HEK293 (cell line): ENCODE results near the gene BAIAP3.
A peak's percentile ranks its signal among the peaks of the same experiment; 100 is the strongest.

Experiments used
- CTCF ChIA-PET: fragments of 350-600 bp; formaldehyde crosslinking; extraction: SDS; loops from one replicate; lab custom pipeline; 2021; ENCODE audit warnings: antibody characterized with exemption; lab: Yijun Ruan, JAX
- POLR2A ChIA-PET: fragments of 300-600 bp; formaldehyde crosslinking; extraction: SDS; loops from one replicate; lab custom pipeline; 2020; ENCODE audit warnings: antibody characterized with exemption, inconsistent platforms; lab: Yijun Ruan, JAX
- H3K27ac ChIP-seq: fragments of 200-500 bp; sonication (Bioruptor generic); 2 replicates; pipeline ENCODE4 v1.5.1; 2014; ENCODE audit warnings: low read depth, low read length, control low read depth, inconsistent platforms; ENCODE audit errors: extremely low read depth
- H3K36me3 ChIP-seq, 2 experiments: fragments of 200-500 bp in 1 of 2; sonication (Bioruptor generic) in 1 of 2; 1 replicate in 1 of 2; 2 replicates in 1 of 2; pipeline ENCODE4 v1.5.1; 2014 to 2017; ENCODE audit warnings: inconsistent platforms in 2 of 2, low read length in 2 of 2; ENCODE audit not compliant: control insufficient read depth in 2 of 2, insufficient read depth in 1 of 2
- H3K4me1 ChIP-seq: fragments of 200-500 bp; sonication (Bioruptor generic); 2 replicates; pipeline ENCODE4 v1.5.1; 2014; ENCODE audit warnings: mild to moderate bottlenecking, low read length, inconsistent platforms; ENCODE audit not compliant: control insufficient read depth, insufficient read depth
- H3K4me3 ChIP-seq: 2 replicates; pipeline ENCODE4 v1.5.1; 2011; ENCODE audit warnings: low read depth, mild to moderate bottlenecking, control low read depth, low read length, moderate library complexity
- H3K9me3 ChIP-seq: fragments of 200-500 bp; sonication (Bioruptor generic); 2 replicates; pipeline ENCODE4 v1.5.1; 2014; ENCODE audit warnings: low read depth, low read length, inconsistent platforms; ENCODE audit not compliant: control insufficient read depth, insufficient read depth
- EGR2 ChIP-seq: fragments of 450-650 bp; formaldehyde crosslinking; IDR thresholded peaks from 2 replicates; pipeline ENCODE4 v1.5.1; 2016; ENCODE audit warnings: low read depth, missing biosample characterization, missing genetic modification characterization
- GFI1B ChIP-seq: fragments of 450-650 bp; formaldehyde crosslinking; IDR thresholded peaks from 2 replicates; pipeline ENCODE4 v1.5.1; 2016; ENCODE audit warnings: missing biosample characterization, missing genetic modification characterization
- HOXA7 ChIP-seq: sonication (generic); formaldehyde crosslinking; IDR thresholded peaks from 2 replicates; pipeline ENCODE4 v1.8.1; 2022; ENCODE audit warnings: missing genetic modification reagents, borderline replicate concordance
- KLF1 ChIP-seq: fragments of 450-650 bp; formaldehyde crosslinking; IDR thresholded peaks from 2 replicates; pipeline ENCODE4 v1.5.1; 2016; ENCODE audit warnings: missing biosample characterization, missing genetic modification characterization
- MYNN ChIP-seq: fragments of 450-650 bp; formaldehyde crosslinking; IDR thresholded peaks from 2 replicates; pipeline ENCODE4 v1.5.1; 2016; ENCODE audit warnings: missing biosample characterization, missing genetic modification characterization, borderline replicate concordance
- REPIN1 ChIP-seq: fragments of 450-650 bp; formaldehyde crosslinking; IDR thresholded peaks from 2 replicates; pipeline ENCODE4 v1.5.1; 2017; ENCODE audit warnings: missing biosample characterization, missing genetic modification characterization, low read depth
- SP2 ChIP-seq: fragments of 450-650 bp; formaldehyde crosslinking; IDR thresholded peaks from 2 replicates; pipeline ENCODE4 v1.5.1; 2016; ENCODE audit warnings: missing biosample characterization, missing genetic modification characterization
- ZBTB8A ChIP-seq: fragments of 450-650 bp; formaldehyde crosslinking; IDR thresholded peaks from 2 replicates; pipeline ENCODE4 v1.5.1; 2016; ENCODE audit warnings: missing biosample characterization, missing genetic modification characterization
- ZFHX2 ChIP-seq: fragments of 450-650 bp; formaldehyde crosslinking; conservative IDR thresholded peaks from 2 replicates; pipeline ENCODE4 v1.5.1; 2016; ENCODE audit warnings: missing biosample characterization, missing genetic modification characterization
- ZIC2 ChIP-seq: fragments of 450-650 bp; formaldehyde crosslinking; IDR thresholded peaks from 2 replicates; pipeline ENCODE4 v1.5.1; 2016; ENCODE audit warnings: missing biosample characterization, missing genetic modification characterization
- ZNF121 ChIP-seq: fragments of 450-650 bp; formaldehyde crosslinking; IDR thresholded peaks from 2 replicates; pipeline ENCODE4 v1.5.1; 2016; ENCODE audit warnings: missing biosample characterization, missing genetic modification characterization
- ZNF211 ChIP-seq: fragments of 450-650 bp; formaldehyde crosslinking; IDR thresholded peaks from 2 replicates; pipeline ENCODE4 v1.5.1; 2016; ENCODE audit warnings: low read depth, missing biosample characterization, missing genetic modification characterization
- ZNF510 ChIP-seq: fragments of 450-650 bp; formaldehyde crosslinking; IDR thresholded peaks from 2 replicates; pipeline ENCODE4 v1.5.1; 2018; ENCODE audit warnings: mild to moderate bottlenecking, missing genetic modification characterization, missing biosample characterization; ENCODE audit not compliant: insufficient replicate concordance
- ZNF514 ChIP-seq: fragments of 450-650 bp; formaldehyde crosslinking; IDR thresholded peaks from 2 replicates; pipeline ENCODE4 v1.5.1; 2016; ENCODE audit warnings: missing biosample characterization, missing genetic modification characterization
- ZNF548 ChIP-seq: fragments of 450-650 bp; formaldehyde crosslinking; IDR thresholded peaks from 2 replicates; pipeline ENCODE4 v1.5.1; 2016; ENCODE audit warnings: missing biosample characterization, missing genetic modification characterization
- TF ChIP-seq, protein P1 (sequence below): fragments of 450-650 bp; formaldehyde crosslinking; IDR thresholded peaks from 2 replicates; pipeline ENCODE4 v1.5.1; 2017; ENCODE audit warnings: missing biosample characterization, missing genetic modification characterization
- TF ChIP-seq, protein P2 (sequence below): fragments of 450-650 bp; formaldehyde crosslinking; IDR thresholded peaks from 2 replicates; pipeline ENCODE4 v1.5.1; 2017; ENCODE audit warnings: missing biosample characterization, missing genetic modification characterization
- TF ChIP-seq, protein P3 (sequence below): fragments of 450-650 bp; formaldehyde crosslinking; IDR thresholded peaks from 2 replicates; pipeline ENCODE4 v1.5.1; 2016; ENCODE audit warnings: missing biosample characterization, missing genetic modification characterization
- TF ChIP-seq, protein P4 (sequence below): fragments of 450-650 bp; formaldehyde crosslinking; IDR thresholded peaks from 2 replicates; pipeline ENCODE4; 2016; ENCODE audit warnings: missing biosample characterization, missing genetic modification characterization
- TF ChIP-seq, protein P5 (sequence below): sonication (generic); formaldehyde crosslinking; IDR thresholded peaks from 2 replicates; pipeline ENCODE4 v1.8.1; 2022; ENCODE audit warnings: mild to moderate bottlenecking, moderate library complexity, missing genetic modification reagents
- TF ChIP-seq, protein P6 (sequence below): fragments of 450-650 bp; formaldehyde crosslinking; IDR thresholded peaks from 2 replicates; pipeline ENCODE4 v1.5.1; 2016; ENCODE audit warnings: missing biosample characterization, missing genetic modification characterization

Gene BAIAP3

DNA sequence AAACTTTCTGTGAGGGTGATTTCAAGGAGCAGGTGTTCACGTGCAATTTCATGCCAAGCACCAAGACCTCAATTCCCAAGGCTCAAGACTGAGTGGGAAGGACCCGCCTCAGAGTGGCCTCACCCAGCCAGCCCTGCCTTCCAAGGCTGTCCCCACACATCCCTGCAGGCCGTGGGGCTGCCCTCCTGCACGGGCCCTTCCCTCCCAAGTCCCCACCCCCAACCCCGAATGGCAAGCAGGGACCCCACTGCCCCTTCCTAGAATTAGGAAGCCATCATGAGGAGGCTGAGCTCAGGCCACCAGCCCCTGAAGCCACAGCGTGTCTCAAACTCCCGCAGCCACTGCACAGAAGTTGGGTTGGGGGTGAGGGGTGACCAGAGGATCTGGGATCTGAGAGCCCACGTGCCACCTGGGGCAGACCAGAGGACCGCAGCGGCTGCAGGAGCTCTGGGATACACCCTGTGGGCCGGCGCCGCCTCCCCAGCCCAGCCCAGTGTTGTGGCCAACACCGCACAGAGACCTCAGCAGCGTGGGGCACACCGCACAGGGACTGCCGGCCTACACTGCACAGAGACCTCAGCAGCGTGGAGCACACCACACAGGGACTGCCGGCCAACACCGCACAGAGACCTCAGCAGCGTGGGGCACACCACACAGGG, 39.0 kb downstream of the BAIAP3 start:
- ChIA-PET CTCF (no interaction called here), POLR2A (interaction anchor here (0.7 kb wide), 1 partner anchor 748 kb away, joined by 3 read pairs; no protein-coding TSS in a partner anchor)
- Histone ChIP-seq H3K4me3 (no peak overlapping the region), H3K4me1 (no peaks in the 10 kb centered on the region), H3K9me3 (no peaks in the 10 kb centered on the region), H3K36me3 (peaks cover 0 to 33% of the 10 kb centered on the region in 2 experiments; a peak in 2 of 3 replicates), H3K27ac (no peak overlapping the region)
- no peak for TF ChIP-seq ZNF211 (tag by site-specific recombination)
- TF ChIP-seq, protein P1, sequence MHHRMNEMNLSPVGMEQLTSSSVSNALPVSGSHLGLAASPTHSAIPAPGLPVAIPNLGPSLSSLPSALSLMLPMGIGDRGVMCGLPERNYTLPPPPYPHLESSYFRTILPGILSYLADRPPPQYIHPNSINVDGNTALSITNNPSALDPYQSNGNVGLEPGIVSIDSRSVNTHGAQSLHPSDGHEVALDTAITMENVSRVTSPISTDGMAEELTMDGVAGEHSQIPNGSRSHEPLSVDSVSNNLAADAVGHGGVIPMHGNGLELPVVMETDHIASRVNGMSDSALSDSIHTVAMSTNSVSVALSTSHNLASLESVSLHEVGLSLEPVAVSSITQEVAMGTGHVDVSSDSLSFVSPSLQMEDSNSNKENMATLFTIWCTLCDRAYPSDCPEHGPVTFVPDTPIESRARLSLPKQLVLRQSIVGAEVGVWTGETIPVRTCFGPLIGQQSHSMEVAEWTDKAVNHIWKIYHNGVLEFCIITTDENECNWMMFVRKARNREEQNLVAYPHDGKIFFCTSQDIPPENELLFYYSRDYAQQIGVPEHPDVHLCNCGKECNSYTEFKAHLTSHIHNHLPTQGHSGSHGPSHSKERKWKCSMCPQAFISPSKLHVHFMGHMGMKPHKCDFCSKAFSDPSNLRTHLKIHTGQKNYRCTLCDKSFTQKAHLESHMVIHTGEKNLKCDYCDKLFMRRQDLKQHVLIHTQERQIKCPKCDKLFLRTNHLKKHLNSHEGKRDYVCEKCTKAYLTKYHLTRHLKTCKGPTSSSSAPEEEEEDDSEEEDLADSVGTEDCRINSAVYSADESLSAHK (tag by site-specific recombination), result no peak
- no peak for TF ChIP-seq ZNF121
- TF ChIP-seq GFI1B (tag by site-specific recombination), result no peak
- no peak for TF ChIP-seq REPIN1 (tag by site-specific recombination)
- no peak for TF ChIP-seq ZNF548 (tag by site-specific recombination)
- TF ChIP-seq, protein P2, sequence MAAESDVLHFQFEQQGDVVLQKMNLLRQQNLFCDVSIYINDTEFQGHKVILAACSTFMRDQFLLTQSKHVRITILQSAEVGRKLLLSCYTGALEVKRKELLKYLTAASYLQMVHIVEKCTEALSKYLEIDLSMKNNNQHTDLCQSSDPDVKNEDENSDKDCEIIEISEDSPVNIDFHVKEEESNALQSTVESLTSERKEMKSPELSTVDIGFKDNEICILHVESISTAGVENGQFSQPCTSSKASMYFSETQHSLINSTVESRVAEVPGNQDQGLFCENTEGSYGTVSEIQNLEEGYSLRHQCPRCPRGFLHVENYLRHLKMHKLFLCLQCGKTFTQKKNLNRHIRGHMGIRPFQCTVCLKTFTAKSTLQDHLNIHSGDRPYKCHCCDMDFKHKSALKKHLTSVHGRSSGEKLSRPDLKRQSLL, result no peak

DNA sequence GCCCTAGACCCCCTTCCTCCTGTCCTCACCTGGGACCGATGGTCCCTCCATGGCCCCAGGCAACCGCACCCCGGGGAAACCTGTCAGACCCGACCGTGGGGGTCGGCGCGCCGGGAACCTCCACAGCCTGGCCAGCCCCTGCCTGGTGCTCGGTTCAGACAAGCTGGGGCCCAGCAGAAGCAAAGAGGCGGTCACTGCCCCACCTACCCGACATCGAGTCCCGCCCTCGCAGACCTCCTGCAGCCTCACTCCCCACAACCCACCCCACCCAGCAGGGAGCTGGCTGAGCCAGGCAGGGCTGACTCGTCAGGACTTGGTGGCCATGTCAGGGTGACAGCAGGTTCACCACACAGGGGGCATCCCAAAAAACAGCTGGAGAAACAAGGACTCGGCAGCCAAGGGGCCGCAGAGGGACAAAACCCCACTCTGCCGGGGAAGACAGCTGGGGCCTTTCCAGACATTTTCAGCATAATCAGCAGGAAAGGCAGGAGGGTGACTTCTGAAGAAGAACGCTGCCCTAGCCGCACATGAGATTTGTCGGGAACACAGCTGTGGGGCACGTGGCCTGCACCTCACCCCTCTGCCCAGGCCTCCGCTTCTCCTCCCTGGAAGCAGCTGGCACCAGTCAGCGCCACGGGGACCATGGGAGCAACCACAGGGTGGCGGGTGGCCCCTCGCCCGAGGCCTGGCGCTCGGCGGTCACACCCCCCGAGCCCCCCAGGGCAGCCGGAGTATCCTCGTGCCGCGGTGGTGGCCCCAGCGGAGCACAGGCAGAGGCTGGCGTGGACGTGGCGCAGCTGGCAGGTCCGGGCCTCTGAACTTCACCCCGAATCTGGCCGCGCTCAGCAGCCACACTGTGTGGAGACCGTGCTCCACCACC, 41.2 kb downstream of the BAIAP3 start:
- Histone ChIP-seq H3K36me3 (peaks cover 0 to 28% of the 10 kb centered on the region in 2 experiments; a peak in 1 of 3 replicates), H3K9me3 (no peaks in the 10 kb centered on the region), H3K4me1 (0 out of 2 replicates have a peak, but pooled peaks cover 3% of the 10 kb centered on the region), H3K27ac (no peak overlapping the region), H3K4me3 (no peak overlapping the region)
- ChIA-PET POLR2A (no interaction called here), CTCF (interaction anchor here (0.6 to 1.4 kb wide), 4 partner anchors 11 to 629 kb away, joined by 3 to 7 read pairs (median 4); partner anchors contain the start of gene UQCC4)
- TF ChIP-seq, protein P3, sequence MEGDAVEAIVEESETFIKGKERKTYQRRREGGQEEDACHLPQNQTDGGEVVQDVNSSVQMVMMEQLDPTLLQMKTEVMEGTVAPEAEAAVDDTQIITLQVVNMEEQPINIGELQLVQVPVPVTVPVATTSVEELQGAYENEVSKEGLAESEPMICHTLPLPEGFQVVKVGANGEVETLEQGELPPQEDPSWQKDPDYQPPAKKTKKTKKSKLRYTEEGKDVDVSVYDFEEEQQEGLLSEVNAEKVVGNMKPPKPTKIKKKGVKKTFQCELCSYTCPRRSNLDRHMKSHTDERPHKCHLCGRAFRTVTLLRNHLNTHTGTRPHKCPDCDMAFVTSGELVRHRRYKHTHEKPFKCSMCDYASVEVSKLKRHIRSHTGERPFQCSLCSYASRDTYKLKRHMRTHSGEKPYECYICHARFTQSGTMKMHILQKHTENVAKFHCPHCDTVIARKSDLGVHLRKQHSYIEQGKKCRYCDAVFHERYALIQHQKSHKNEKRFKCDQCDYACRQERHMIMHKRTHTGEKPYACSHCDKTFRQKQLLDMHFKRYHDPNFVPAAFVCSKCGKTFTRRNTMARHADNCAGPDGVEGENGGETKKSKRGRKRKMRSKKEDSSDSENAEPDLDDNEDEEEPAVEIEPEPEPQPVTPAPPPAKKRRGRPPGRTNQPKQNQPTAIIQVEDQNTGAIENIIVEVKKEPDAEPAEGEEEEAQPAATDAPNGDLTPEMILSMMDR (tag by site-specific recombination), result no peak
- TF ChIP-seq ZNF510 (tag by site-specific recombination) (no peak), ZIC2 (tag by site-specific recombination) (peak; percentile 92), ZNF514 (tag by site-specific recombination) (no peak), MYNN (tag by site-specific recombination) (no peak), EGR2 (peak; percentile 42; the same call in 1 of the 2 replicates), SP2 (peak; percentile 14; the same call in 1 of the 2 replicates), ZFHX2 (0 out of 2 replicates have a peak, but pooled peaks have one; percentile 16), HOXA7 (CRISPR knock-in tag) (no peak), ZBTB8A (no peak), KLF1 (peak; percentile 76)
- TF ChIP-seq, protein P4, sequence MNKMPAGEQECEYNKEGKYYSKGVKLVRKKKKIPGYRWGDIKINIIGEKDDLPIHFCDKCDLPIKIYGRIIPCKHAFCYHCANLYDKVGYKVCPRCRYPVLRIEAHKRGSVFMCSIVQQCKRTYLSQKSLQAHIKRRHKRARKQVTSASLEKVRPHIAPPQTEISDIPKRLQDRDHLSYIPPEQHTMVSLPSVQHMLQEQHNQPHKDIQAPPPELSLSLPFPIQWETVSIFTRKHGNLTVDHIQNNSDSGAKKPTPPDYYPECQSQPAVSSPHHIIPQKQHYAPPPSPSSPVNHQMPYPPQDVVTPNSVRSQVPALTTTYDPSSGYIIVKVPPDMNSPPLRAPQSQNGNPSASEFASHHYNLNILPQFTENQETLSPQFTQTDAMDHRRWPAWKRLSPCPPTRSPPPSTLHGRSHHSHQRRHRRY (tag by site-specific recombination), result no peak
- TF ChIP-seq, protein P5, sequence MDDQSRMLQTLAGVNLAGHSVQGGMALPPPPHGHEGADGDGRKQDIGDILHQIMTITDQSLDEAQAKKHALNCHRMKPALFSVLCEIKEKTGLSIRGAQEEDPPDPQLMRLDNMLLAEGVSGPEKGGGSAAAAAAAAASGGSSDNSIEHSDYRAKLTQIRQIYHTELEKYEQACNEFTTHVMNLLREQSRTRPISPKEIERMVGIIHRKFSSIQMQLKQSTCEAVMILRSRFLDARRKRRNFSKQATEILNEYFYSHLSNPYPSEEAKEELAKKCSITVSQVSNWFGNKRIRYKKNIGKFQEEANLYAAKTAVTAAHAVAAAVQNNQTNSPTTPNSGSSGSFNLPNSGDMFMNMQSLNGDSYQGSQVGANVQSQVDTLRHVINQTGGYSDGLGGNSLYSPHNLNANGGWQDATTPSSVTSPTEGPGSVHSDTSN, result no peak
- TF ChIP-seq, protein P6, sequence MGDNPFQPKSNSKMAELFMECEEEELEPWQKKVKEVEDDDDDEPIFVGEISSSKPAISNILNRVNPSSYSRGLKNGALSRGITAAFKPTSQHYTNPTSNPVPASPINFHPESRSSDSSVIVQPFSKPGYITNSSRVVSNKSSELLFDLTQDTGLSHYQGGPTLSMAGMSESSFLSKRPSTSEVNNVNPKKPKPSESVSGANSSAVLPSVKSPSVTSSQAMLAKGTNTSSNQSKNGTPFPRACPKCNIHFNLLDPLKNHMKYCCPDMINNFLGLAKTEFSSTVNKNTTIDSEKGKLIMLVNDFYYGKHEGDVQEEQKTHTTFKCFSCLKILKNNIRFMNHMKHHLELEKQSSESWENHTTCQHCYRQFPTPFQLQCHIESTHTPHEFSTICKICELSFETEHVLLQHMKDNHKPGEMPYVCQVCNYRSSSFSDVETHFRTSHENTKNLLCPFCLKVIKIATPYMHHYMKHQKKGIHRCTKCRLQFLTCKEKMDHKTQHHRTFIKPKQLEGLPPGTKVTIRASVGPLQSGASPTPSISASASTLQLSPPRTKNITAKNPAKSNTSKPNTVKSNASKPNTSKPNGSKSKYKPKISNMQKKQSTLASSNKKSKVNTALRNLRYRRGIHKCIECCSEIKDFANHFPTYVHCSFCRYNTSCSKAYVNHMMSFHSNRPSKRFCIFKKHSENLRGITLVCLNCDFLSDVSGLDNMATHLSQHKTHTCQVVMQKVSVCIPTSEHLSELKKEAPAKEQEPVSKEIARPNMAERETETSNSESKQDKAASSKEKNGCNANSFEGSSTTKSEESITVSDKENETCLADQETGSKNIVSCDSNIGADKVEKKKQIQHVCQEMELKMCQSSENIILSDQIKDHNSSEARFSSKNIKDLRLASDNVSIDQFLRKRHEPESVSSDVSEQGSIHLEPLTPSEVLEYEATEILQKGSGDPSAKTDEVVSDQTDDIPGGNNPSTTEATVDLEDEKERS (tag by site-specific recombination), result no peak
